GM12891 (cell line): ENCODE measurements around the gene TMEM132D.

Experiments used
- POLR2A ChIP-seq: IDR thresholded peaks from 2 replicates; pipeline ENCODE4 v1.6.1; 2011; ENCODE audit warnings: low read depth, low read length, control low read depth
- POLR2AphosphoS5 ChIP-seq: IDR thresholded peaks from 2 replicates; pipeline ENCODE4 v1.6.1; 2011; ENCODE audit warnings: low read depth, low read length, control low read depth
- TAF1 ChIP-seq: IDR thresholded peaks from 2 replicates; pipeline ENCODE4 v1.6.1; 2011; ENCODE audit warnings: low read depth, low read length, control low read depth

DNA sequence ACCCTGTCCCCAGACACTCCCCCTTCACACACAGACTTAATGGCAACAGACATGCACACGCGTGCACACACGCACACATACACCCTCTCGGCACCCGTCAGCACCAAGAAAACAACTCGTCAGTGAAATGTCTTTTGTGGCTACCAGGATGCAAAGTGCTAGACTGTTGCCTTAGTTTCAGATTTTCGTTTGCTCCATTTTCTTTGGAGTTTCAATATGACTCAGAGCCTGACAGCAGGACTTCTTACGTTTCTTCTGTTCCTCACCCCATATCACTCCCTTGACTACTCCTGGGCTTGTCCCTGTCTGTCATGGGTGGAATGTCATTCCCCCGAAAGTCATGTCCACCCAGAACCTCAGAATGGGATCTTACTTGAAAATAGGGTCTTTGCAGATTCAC, 867.7 kb downstream of the TMEM132D start:
- TF ChIP-seq POLR2AphosphoS5 (no peak), TAF1 (no peak), POLR2A (no peak)
